ENCODE measurements around the gene ADCY4. TPM values are rescaled to one million over a fixed set of nuclear protein-coding genes. Genes with fewer than 3 reads are reported as not detected.
A peak's percentile ranks its signal among the peaks of the same experiment; 100 is the strongest.

The ADCY4 gene
- total RNA-seq (2021; ENCODE audit: unreplicated experiment) (0.86 TPM), Bru-seq, nascent RNA (percentile 13 among the genes with signal in this experiment), BruChase-seq, experiment 1, labeled RNA remaining after a 6-hour chase (percentile 17 among the genes with signal in this experiment), BruChase-seq, experiment 2, labeled RNA remaining after a 2-hour chase (percentile 16 among the genes with signal in this experiment)
- polyA plus RNA-seq (2012): 0.10 TPM in 2 replicates
- long read RNA-seq: 0 reads

DNA sequence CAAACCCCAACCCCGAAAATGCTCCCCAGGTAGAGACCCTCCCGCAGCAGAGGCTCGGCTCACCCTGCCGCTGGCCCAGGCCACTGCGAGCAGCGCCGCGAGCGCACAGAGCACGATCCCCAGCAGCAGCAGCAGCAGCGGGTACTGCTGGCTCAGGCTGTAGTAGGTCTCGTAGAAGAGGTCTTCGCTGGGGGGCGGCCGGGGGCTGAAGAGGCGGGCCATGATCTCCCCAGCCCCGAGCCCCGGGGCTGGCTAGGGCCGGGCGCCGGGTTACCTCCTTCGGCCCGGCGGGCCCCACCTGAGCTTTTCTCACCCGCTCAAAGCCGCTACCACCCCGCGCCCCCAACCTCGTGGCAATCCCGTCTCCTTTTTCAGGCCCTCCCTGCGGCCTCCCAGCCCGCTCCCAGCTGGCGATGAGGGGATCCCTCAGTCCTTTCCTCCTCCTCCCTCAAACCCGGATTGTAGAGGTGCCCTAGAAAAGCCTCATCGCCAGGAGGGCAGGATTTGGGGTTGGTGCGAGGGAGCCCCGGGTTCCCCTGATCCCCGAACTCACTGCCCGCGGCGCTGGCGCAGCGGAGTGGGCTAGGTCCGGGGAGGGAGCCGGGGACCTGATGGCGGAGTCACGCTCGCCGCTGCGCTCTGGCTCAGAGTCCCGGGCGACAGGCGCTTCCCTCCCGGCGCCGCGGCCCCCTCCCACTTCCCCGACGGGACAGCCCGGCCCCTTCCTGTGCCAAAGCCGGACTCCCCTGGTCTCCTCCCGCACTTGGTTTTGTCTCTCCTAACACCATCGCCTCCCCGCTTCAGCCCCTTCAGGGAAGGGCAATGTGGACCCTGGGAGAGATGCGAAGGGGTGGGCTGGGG lies at the start of gene ADCY4:
TSS of gene ADCY4 (minus strand) at position 641 of the 861 bp plus-strand sequence. CDS start at position 222, 419 bp downstream.
- H3K4me1 ChIP-seq (ENCODE audit: control insufficient read depth in 1 of 2, insufficient read depth in 2 of 2, low read length in 2 of 2): peaks cover 4 to 12% of the 10 kb centered on the region in 2 experiments
- ChIA-PET CTCF (interaction anchor here (1.4 to 6.3 kb wide), 5 partner anchors 11 to 96 kb away, joined by 4 to 162 read pairs (median 17); partner anchors contain the start of genes CBLN3, DHRS1, KHNYN and NOP9), RAD21 (ENCODE audit: low non-redundant PET in 1 of 2, low total read pairs in 2 of 2, uncharacterized antibody in 2 of 2, unreplicated experiment in 2 of 2) (interaction anchor here in 1 of 2 experiments (1.1 kb wide), 1 partner anchor 32 kb away, joined by 3 read pairs; no protein-coding TSS in a partner anchor), POLR2A (interaction anchor here (4.2 kb wide), 1 partner anchor 96 kb away, joined by 38 read pairs; the partner anchor contains the start of genes CBLN3 and KHNYN)
- H3K79me2 ChIP-seq (ENCODE audit: insufficient read depth, low read length): no peaks in the 10 kb centered on the region
- TF ChIP-seq ZFX (IDR thresholded peaks at IDR 0.05) (no peak), EZH2 (IDR thresholded peaks at IDR 0.05) (no peak), REST (IDR thresholded peaks at IDR 0.05; ENCODE audit: low read depth) (no peak), POLR2AphosphoS5 (IDR thresholded peaks at IDR 0.05; ENCODE audit: low read depth, low read length) (no peak), CBX3 (IDR thresholded peaks at IDR 0.05; ENCODE audit: low read depth) (no peak), POLR2A (IDR thresholded peaks at IDR 0.05; ENCODE audit: borderline replicate concordance, extremely low read depth, insufficient read depth, insufficient read length) (no peak), YY1 (IDR thresholded peaks at IDR 0.05; ENCODE audit: extremely low read depth, insufficient replicate concordance, low read depth, low read length) (no peak), RAD21 (IDR thresholded peaks at IDR 0.05; ENCODE audit: low read depth) (no peak), EGR1 (IDR thresholded peaks at IDR 0.05; ENCODE audit: low read depth) (no peak), ELF1 (IDR thresholded peaks at IDR 0.05; ENCODE audit: borderline replicate concordance, low read depth) (no peak)
- no TSS peak for BruUV-seq (replicated peaks)
- peak within 1 kb of the TSS; percentile 84 for H3K4me2 ChIP-seq (ENCODE audit: low read length)
- no peaks in the 10 kb centered on the region for H3K9me3 ChIP-seq (ENCODE audit: control insufficient read depth in 1 of 2, insufficient read depth in 1 of 2, low read depth in 1 of 2, low read length in 2 of 2)
- H2AFZ ChIP-seq (ENCODE audit: low read depth, low read length, poor library complexity, severe bottlenecking): peak within 1 kb of the TSS; percentile 96
- intact Hi-C loops (cut with micrococcal nuclease): no loop called here
- peak within 1 kb of the TSS; percentile 28 to 49 for H3K4me3 ChIP-seq (replicated peaks in 1 of 2; ENCODE audit: low read depth in 1 of 2, low read length in 2 of 2)
- ATAC-seq (no peak), DNase-seq (ENCODE audit: low read depth, low spot score) (no peak)
- no peaks in the 10 kb centered on the region for H3K36me3 ChIP-seq (ENCODE audit: control insufficient read depth in 1 of 2, insufficient read depth in 2 of 2, low read length in 2 of 2)
- no peaks in the 10 kb centered on the region for H3K27me3 ChIP-seq (ENCODE audit: insufficient read depth, low read length)
- no peaks in the 10 kb centered on the region for H3K9me2 ChIP-seq (ENCODE audit: insufficient read depth)
- H3K9ac ChIP-seq (ENCODE audit: low read length): peak within 1 kb of the TSS; percentile 39; the same call in 1 of the 2 replicates
- H4K20me1 ChIP-seq (ENCODE audit: insufficient read depth): no peaks in the 10 kb centered on the region
- H3K27ac ChIP-seq (ENCODE audit: low read depth, low read length): peak within 1 kb of the TSS; percentile 26; the same call in 1 of the 2 replicates
